NT2/D1 (cell line): Measurements from ENCODE around the gene PTPRT.

ENCODE experiments used
- DNase-seq: peaks from one replicate; pipeline ENCODE4 v3.0.0-alpha.2; 2011; ENCODE audit warnings: low read depth, low spot score
- H3K27me3 ChIP-seq: 2 replicates; pipeline ENCODE4 v1.6.0; 2011; ENCODE audit warnings: mild to moderate bottlenecking; ENCODE audit not compliant: insufficient read length, insufficient read depth
- H3K36me3 ChIP-seq: 2 replicates; pipeline ENCODE4 v1.6.1; 2011; ENCODE audit warnings: mild to moderate bottlenecking, low read length, mixed read lengths; ENCODE audit not compliant: insufficient read depth, insufficient read length
- H3K4me1 ChIP-seq: 2 replicates; pipeline ENCODE4 v1.5.1; 2011; ENCODE audit not compliant: insufficient read depth, insufficient read length
- H3K4me3 ChIP-seq: 2 replicates; pipeline ENCODE4 v1.5.1; 2011; ENCODE audit warnings: low read depth; ENCODE audit not compliant: insufficient read length
- H3K9ac ChIP-seq: 2 replicates; pipeline ENCODE4 v1.6.0; 2011; ENCODE audit warnings: low read depth; ENCODE audit not compliant: insufficient read length
- H3K9me3 ChIP-seq: 2 replicates; pipeline ENCODE4 v1.5.1; 2011; ENCODE audit warnings: mild to moderate bottlenecking, low read length; ENCODE audit not compliant: insufficient read depth
- SUZ12 ChIP-seq: IDR thresholded peaks from 2 replicates; pipeline ENCODE4 v1.6.1; 2011; ENCODE audit not compliant: insufficient read length, insufficient read depth; ENCODE audit errors: extremely low read depth
- YY1 ChIP-seq: IDR thresholded peaks from 2 replicates; pipeline ENCODE4 v1.6.1; 2011; ENCODE audit not compliant: insufficient read length, insufficient read depth
- ZNF274 ChIP-seq: IDR thresholded peaks from 2 replicates; pipeline ENCODE4 v1.6.1; 2011; ENCODE audit warnings: mild to moderate bottlenecking, low read depth, low read length

PTPRT gene

GRCh38 chr20:43046966-43047365 is 142.7 kb downstream of the PTPRT start:
- Histone ChIP-seq H3K27me3 (peaks cover 7% of the 10 kb centered on the region), H3K36me3 (no peaks in the 10 kb centered on the region), H3K9me3 (no peaks in the 10 kb centered on the region), H3K9ac (no peak overlapping the region), H3K4me3 (no peak overlapping the region), H3K4me1 (no peaks in the 10 kb centered on the region)
- TF ChIP-seq ZNF274 (no peak), YY1 (no peak), SUZ12 (no peak)
- no peak for DNase-seq

- Histone ChIP-seq H3K9me3 (no peaks in the 10 kb centered on the region), H3K36me3 (no peaks in the 10 kb centered on the region), H3K9ac (no peak overlapping the region), H3K27me3 (peaks cover 9% of the 10 kb centered on the region), H3K4me1 (no peaks in the 10 kb centered on the region), H3K4me3 (no peak overlapping the region)
- DNase-seq = no peak
- TF ChIP-seq ZNF274 = no peak
- TF ChIP-seq YY1 = no peak
- TF ChIP-seq SUZ12 = no peak
Observed at GRCh38 chr20:43043887-43044286, 145.8 kb downstream of the PTPRT start.

GRCh38 chr20:43040427-43040826 is 149.3 kb downstream of the PTPRT start:
- TF ChIP-seq ZNF274 (no peak), SUZ12 (no peak), YY1 (no peak)
- H3K4me1 ChIP-seq = no peaks in the 10 kb centered on the region
- no peak overlapping the region for H3K9ac ChIP-seq
- H3K9me3 ChIP-seq = no peaks in the 10 kb centered on the region
- no peak overlapping the region for H3K4me3 ChIP-seq
- DNase-seq = peak; percentile 70
- peaks cover 9% of the 10 kb centered on the region for H3K27me3 ChIP-seq
- H3K36me3 ChIP-seq = no peaks in the 10 kb centered on the region

- TF ChIP-seq YY1 (no peak), ZNF274 (no peak), SUZ12 (no peak)
- DNase-seq = no peak
- peaks cover 6% of the 10 kb centered on the region for H3K27me3 ChIP-seq
- no peaks in the 10 kb centered on the region for H3K9me3 ChIP-seq
- H3K4me1 ChIP-seq = no peaks in the 10 kb centered on the region
- H3K9ac ChIP-seq = no peak overlapping the region
- H3K4me3 ChIP-seq = no peak overlapping the region
- H3K36me3 ChIP-seq = no peaks in the 10 kb centered on the region
Observed at GRCh38 chr20:43037605-43038309, 151.9 kb downstream of the PTPRT start.

- no peaks in the 10 kb centered on the region for H3K9me3 ChIP-seq
- TF ChIP-seq SUZ12 (no peak), ZNF274 (no peak), YY1 (no peak)
- H3K4me1 ChIP-seq = no peaks in the 10 kb centered on the region
Observed at GRCh38 chr20:43034981-43035724, 154.6 kb downstream of the PTPRT start.

GRCh38 chr20:43032459-43032858 is 157.2 kb downstream of the PTPRT start:
- peaks cover 41% of the 10 kb centered on the region for H3K27me3 ChIP-seq
- no peaks in the 10 kb centered on the region for H3K36me3 ChIP-seq
- no peak overlapping the region for H3K4me3 ChIP-seq
- H3K9me3 ChIP-seq = no peaks in the 10 kb centered on the region
- TF ChIP-seq YY1 (no peak), ZNF274 (no peak), SUZ12 (no peak)
- no peaks in the 10 kb centered on the region for H3K4me1 ChIP-seq
- no peak overlapping the region for H3K9ac ChIP-seq
- DNase-seq = peak; percentile 20

More at GRCh38 chr20:43034981-43035724, 154.6 kb downstream of the PTPRT start:
- DNase-seq = no peak
- Histone ChIP-seq H3K9ac (no peak overlapping the region), H3K36me3 (no peaks in the 10 kb centered on the region), H3K27me3 (peaks cover 24% of the 10 kb centered on the region), H3K4me3 (no peak overlapping the region)

- no peak for TF ChIP-seq YY1
- TF ChIP-seq ZNF274 = no peak
- no peak overlapping the region for H3K9ac ChIP-seq
Observed at GRCh38 chr20:43029176-43029575, 160.5 kb downstream of the PTPRT start.

More at GRCh38 chr20:43029176-43029575, 160.5 kb downstream of the PTPRT start:
- no peaks in the 10 kb centered on the region for H3K4me1 ChIP-seq
- no peaks in the 10 kb centered on the region for H3K9me3 ChIP-seq
- no peaks in the 10 kb centered on the region for H3K36me3 ChIP-seq
- H3K4me3 ChIP-seq = no peak overlapping the region
- no peak for DNase-seq
- H3K27me3 ChIP-seq = peaks cover 65% of the 10 kb centered on the region
